ENCODE data around the gene COG2. TPM values are rescaled to one million over a fixed set of nuclear protein-coding genes. Genes with fewer than 3 reads are reported as not detected.
A peak's percentile ranks its signal among the peaks of the same experiment; 100 is the strongest.

The COG2 gene
- total and polyA plus RNA-seq, 2 of the 13 experiments (the other 11 are each of a cell fraction or from before 2014, with no cell fraction given) = 16.8 to 36.3 TPM

- TF ChIP-seq ZNF337 (CRISPR knock-in tag; IDR thresholded peaks at IDR 0.05; ENCODE audit: borderline replicate concordance, low read depth) = no peak
- TF ChIP-seq ATM (IDR thresholded peaks at IDR 0.05; ENCODE audit: borderline replicate concordance) = no peak
- TF ChIP-seq TP53 (CRISPR knock-in tag; conservative IDR thresholded peaks at IDR 0.05) = no peak
- TF ChIP-seq PPARG (CRISPR knock-in tag; conservative IDR thresholded peaks at IDR 0.05) = peak; percentile 97
- TF ChIP-seq TRIM24 (CRISPR knock-in tag; IDR thresholded peaks at IDR 0.05) = no peak; the same call in 1 of the 2 replicates
- no peak; the same call in 1 of the 2 replicates for TF ChIP-seq KLF9 (CRISPR knock-in tag; IDR thresholded peaks at IDR 0.05; ENCODE audit: low read depth)
- TF ChIP-seq ZNF567 (CRISPR knock-in tag; IDR thresholded peaks at IDR 0.05; ENCODE audit: borderline replicate concordance) = 0 out of 2 replicates have a peak, but pooled peaks have one; percentile 67
- TF ChIP-seq WIZ (CRISPR knock-in tag; IDR thresholded peaks at IDR 0.05) = peak; percentile 54; the same call in 1 of the 2 replicates
- peak; percentile 70; the same call in 1 of the 2 replicates for TF ChIP-seq SOX13 (IDR thresholded peaks at IDR 0.05)
- peak in 1 of 2 experiments; percentile 92; a peak in 2 of 4 replicates for TF ChIP-seq SOX13 (CRISPR knock-in tag; conservative IDR thresholded peaks at IDR 0.05 in 1 of 2, IDR thresholded peaks at IDR 0.05 in 1 of 2)
- TF ChIP-seq NR2F6 (IDR thresholded peaks at IDR 0.05) = peak; percentile 100
- TF ChIP-seq NR2F6 (CRISPR knock-in tag; IDR thresholded peaks at IDR 0.05) = peak; percentile 100
- TF ChIP-seq IRX3 (CRISPR knock-in tag; IDR thresholded peaks at IDR 0.05; ENCODE audit: borderline replicate concordance, low read depth) = no peak
- no peak for TF ChIP-seq ZNF670 (CRISPR knock-in tag; IDR thresholded peaks at IDR 0.05; ENCODE audit: borderline replicate concordance)
- TF ChIP-seq MEF2D (CRISPR knock-in tag; IDR thresholded peaks at IDR 0.05) = peak; percentile 92
- no peak for TF ChIP-seq IKZF4 (CRISPR knock-in tag; IDR thresholded peaks at IDR 0.05; ENCODE audit: borderline replicate concordance, low read depth, not compliant biosample characterization)
- no peak; the same call in 1 of the 2 replicates for TF ChIP-seq JDP2 (CRISPR knock-in tag; IDR thresholded peaks at IDR 0.05; ENCODE audit: borderline replicate concordance)
- TF ChIP-seq HIC2 (CRISPR knock-in tag; IDR thresholded peaks at IDR 0.05; ENCODE audit: low read depth) = peak; percentile 99
- TF ChIP-seq PRDM10 (CRISPR knock-in tag; IDR thresholded peaks at IDR 0.05; ENCODE audit: low read depth) = 0 out of 2 replicates have a peak, but pooled peaks have one; percentile 36
- no peak for TF ChIP-seq PHB2 (IDR thresholded peaks at IDR 0.05; ENCODE audit: partially characterized antibody)
- peak; percentile 98 for TF ChIP-seq RARA (CRISPR knock-in tag; IDR thresholded peaks at IDR 0.05)
- peak; percentile 30; the same call in 1 of the 2 replicates for TF ChIP-seq CENPT (CRISPR knock-in tag; IDR thresholded peaks at IDR 0.05; ENCODE audit: low read depth)
- TF ChIP-seq GPBP1L1 (CRISPR knock-in tag; IDR thresholded peaks at IDR 0.05) = no peak
- peak; percentile 58; the same call in 1 of the 2 replicates for TF ChIP-seq POLR2G (IDR thresholded peaks at IDR 0.05; ENCODE audit: low read depth, low read length)
These were observed 86.6 kb downstream of the COG2 start (continued) for GRCh38 chr1:230728710-230729392.
